Neutrophil (primary cell): ENCODE data around the gene ATP13A2.
"Not testable (repeated sequence)": the region's sequence is repeated elsewhere in the genome, so short reads cannot be mapped to it uniquely, and the experiment has no call there.

Experiments
- H3K27ac ChIP-seq: fragments of 200-600 bp; sonication (generic); 2 replicates; pipeline ENCODE4 v1.5.1; 2016; ENCODE audit warnings: mild to moderate bottlenecking, moderate library complexity
- H3K27me3 ChIP-seq: fragments of 200-600 bp; sonication (generic); 2 replicates; pipeline ENCODE4 v1.6.0; 2016; ENCODE audit warnings: mild to moderate bottlenecking
- H3K36me3 ChIP-seq: fragments of 200-600 bp; sonication (generic); 2 replicates; pipeline ENCODE4 v1.5.1; 2017
- H3K4me1 ChIP-seq, 2 experiments: fragments of 200-600 bp in 1 of 2; sonication (generic) in 1 of 2; 1 replicate in 1 of 2; 2 replicates in 1 of 2; pipeline versions ENCODE4 v1.5.1 to v1.6.1; 2013 to 2016; ENCODE audit warnings: low read depth in 1 of 2, low read length in 1 of 2, mild to moderate bottlenecking in 1 of 2, moderate library complexity in 1 of 2; ENCODE audit not compliant: control insufficient read depth in 1 of 2, insufficient read depth in 1 of 2
- H3K4me3 ChIP-seq, 2 experiments: fragments of 200-600 bp in 1 of 2; sonication (generic) in 1 of 2; 1 replicate in 1 of 2; 2 replicates in 1 of 2; pipeline ENCODE4 v1.5.1; 2013 to 2016; ENCODE audit warnings: low read depth in 1 of 2, low read length in 1 of 2, mild to moderate bottlenecking in 1 of 2, moderate library complexity in 1 of 2
- H3K9me3 ChIP-seq: fragments of 200-600 bp; sonication (generic); 2 replicates; pipeline ENCODE4 v1.5.1; 2016
- TF ChIP-seq, protein P1 (sequence below): fragments of 200-600 bp; sonication (generic); IDR thresholded peaks from 2 replicates; pipeline ENCODE4 v1.5.1; 2016; ENCODE audit warnings: antibody characterized with exemption

Gene ATP13A2

DNA sequence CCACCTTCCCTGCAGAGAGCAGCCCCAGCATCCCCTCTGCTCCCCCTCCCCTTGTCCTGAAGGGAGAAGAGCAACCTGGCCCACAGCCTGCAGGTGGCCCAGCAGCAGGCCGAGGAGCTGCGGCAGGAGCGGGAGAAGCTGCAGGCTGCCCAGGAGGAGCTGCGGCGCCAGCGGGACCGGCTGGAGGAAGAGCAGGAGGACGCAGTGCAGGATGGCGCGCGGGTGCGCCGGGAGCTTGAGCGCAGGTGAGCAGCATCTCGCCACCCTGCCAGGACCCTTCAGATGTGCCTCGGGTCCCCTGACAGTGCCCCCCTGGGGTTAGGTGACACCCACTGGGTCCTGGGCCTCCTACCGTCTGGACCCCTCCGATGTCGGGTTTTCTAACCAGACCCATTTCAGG, 67.7 kb downstream of the ATP13A2 start:
- TF ChIP-seq, protein P1, sequence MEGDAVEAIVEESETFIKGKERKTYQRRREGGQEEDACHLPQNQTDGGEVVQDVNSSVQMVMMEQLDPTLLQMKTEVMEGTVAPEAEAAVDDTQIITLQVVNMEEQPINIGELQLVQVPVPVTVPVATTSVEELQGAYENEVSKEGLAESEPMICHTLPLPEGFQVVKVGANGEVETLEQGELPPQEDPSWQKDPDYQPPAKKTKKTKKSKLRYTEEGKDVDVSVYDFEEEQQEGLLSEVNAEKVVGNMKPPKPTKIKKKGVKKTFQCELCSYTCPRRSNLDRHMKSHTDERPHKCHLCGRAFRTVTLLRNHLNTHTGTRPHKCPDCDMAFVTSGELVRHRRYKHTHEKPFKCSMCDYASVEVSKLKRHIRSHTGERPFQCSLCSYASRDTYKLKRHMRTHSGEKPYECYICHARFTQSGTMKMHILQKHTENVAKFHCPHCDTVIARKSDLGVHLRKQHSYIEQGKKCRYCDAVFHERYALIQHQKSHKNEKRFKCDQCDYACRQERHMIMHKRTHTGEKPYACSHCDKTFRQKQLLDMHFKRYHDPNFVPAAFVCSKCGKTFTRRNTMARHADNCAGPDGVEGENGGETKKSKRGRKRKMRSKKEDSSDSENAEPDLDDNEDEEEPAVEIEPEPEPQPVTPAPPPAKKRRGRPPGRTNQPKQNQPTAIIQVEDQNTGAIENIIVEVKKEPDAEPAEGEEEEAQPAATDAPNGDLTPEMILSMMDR, result no peak
- Histone ChIP-seq H3K36me3 (no peaks in the 10 kb centered on the region), H3K4me1 (no peaks in the 10 kb centered on the region), H3K27me3 (no peaks in the 10 kb centered on the region), H3K27ac (no peak overlapping the region), H3K4me3 (no peak overlapping the region), H3K9me3 (no peaks in the 10 kb centered on the region)

DNA sequence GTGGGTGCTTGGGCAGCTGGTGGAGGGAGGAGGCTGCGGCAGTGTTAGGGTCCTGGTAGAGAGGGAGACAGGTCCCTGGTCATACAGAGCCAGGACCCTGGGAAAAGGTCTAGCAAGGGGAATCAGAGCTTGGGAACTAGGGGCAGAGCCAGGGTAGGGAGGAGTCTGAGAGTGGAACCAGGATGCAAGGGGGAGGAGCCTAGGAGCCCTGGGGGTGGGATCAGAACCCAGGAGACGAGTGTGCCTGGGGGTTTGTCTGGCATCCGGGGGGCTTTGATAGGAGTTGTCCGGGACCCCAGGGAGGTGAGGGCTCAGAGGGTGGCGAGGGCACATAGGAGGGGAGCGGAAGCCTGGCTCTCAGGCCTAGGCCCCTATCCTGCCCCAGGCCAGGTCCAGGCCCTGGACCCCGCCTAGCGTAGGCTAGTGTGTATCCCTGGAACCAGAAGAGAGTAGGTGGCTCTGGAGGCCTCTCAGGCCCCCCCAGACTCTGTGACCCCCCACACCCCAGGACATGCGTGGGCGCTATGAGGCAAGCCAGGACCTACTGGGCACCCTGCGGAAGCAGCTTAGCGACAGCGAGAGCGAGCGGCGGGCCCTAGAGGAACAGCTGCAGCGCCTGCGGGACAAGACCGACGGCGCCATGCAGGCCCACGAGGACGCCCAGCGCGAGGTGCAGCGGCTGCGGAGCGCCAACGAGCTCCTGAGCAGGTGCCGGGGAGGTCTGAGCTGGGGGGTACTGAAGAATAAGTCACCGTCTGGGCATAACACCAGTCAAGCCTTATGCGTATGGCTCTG, 72.1 kb downstream of the ATP13A2 start:
- not testable (repeated sequence) for H3K9me3 ChIP-seq, H3K4me1 ChIP-seq, H3K4me3 ChIP-seq, H3K36me3 ChIP-seq, H3K27me3 ChIP-seq, H3K27ac ChIP-seq

DNA sequence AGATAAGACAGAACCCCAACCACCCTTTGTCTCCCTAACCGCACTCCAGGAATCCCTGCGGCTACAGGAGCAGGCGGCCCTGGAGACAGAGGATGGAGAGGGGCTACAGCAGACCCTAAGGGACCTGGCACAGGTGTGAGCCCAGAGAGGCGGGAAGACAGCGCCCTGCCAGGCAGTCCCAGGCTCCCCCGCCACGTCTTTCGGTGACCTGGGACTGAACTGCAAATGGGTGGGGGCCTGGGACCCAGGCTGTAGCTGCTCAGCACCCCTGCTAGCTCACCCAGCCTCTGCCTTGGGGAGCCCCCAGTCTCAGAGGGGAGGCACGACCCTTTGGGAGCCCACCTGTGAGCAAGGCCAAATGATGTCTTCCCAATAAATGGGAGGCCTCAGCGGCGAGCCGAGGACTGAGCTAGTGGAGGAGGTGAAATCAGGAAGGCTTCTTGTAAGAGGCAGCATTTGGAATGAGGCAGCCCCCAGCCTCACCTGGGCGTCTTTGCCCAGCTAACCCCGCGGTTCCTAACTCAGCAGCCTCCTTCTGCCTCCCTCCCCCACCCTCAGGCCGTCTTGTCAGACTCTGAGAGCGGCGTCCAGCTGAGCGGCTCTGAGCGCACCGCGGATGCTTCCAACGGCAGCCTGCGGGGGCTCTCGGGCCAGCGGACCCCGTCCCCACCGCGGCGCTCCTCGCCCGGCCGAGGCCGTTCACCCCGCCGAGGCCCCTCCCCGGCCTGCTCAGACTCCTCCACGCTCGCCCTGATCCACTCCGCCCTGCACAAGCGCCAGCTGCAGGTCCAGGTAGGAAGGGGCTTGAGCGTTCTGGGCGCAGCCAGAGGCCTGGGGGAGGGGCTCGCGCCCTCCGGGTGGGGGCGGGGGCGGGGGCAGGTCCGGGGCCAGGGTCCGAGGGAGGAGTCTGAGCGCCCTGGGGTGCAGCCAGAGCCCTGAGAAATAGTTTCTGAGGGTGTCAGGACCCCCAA, 73.1 kb downstream of the ATP13A2 start:
- Histone ChIP-seq H3K4me1 (no peaks in the 10 kb centered on the region), H3K9me3 (no peaks in the 10 kb centered on the region), H3K27me3 (no peaks in the 10 kb centered on the region), H3K27ac (no peak overlapping the region), H3K4me3 (no peak overlapping the region), H3K36me3 (no peaks in the 10 kb centered on the region)
- TF ChIP-seq, protein P1, result no peak

DNA sequence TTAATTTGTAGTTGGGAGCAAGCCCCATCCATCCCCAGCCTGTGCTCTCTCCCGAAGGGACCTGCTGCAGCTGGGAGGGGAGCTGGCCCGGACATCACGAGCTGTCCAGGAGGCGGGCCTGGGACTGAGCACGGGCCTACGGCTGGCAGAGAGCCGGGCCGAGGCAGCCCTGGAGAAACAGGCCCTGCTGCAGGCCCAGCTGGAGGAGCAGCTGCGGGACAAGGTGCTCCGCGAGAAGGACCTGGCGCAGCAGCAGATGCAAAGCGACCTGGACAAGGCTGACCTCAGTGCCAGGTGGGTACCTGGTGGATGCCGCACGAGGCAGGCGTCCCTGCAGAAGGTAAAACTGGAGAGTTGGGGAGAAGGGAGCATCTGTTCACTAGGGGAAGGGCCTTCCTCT, 75.1 kb downstream of the ATP13A2 start:
- not testable (repeated sequence) for H3K36me3 ChIP-seq, H3K27ac ChIP-seq

More for the DNA sequence above, 75.1 kb downstream of the ATP13A2 start:
- not testable (repeated sequence) for H3K9me3 ChIP-seq, H3K4me3 ChIP-seq, H3K4me1 ChIP-seq, H3K27me3 ChIP-seq
